IMR-90 (cell line): ENCODE measurements around the gene TRPC1. TPM values are rescaled to one million over a fixed set of nuclear protein-coding genes. Genes with fewer than 3 reads are reported as not detected.

Experiments used
- ATAC-seq: fragments of 200-7000 bp; cut with Tn5 transposase; 2 replicates; pipeline ENCODE4 v1.9.1; 2020; ENCODE audit warnings: low read depth, mild to moderate bottlenecking, moderate library complexity
- BruUV-seq: library from RNA; stranded (reverse); fragments of 400-500 nt; replicated peaks from 2 replicates; lab custom pipeline; 2021; lab: Mats Ljungman, UMichigan
- CTCF ChIA-PET: fragments of 300-600 bp; formaldehyde crosslinking; extraction: SDS; loops from one replicate; lab custom pipeline; 2021; ENCODE audit warnings: antibody characterized with exemption; lab: Yijun Ruan, JAX
- POLR2A ChIA-PET: fragments of 300-600 bp; sonication (Branson Sonifier 250); formaldehyde crosslinking; loops from one replicate; lab custom pipeline; 2022; ENCODE audit warnings: antibody characterized with exemption; ENCODE audit not compliant: unreplicated experiment; lab: Charles Lee
- DNase-seq: peaks from one replicate; pipeline ENCODE4 v3.0.0; 2013
- H2AFZ ChIP-seq: replicated peaks from 2 replicates; pipeline ENCODE3; 2013; ENCODE audit warnings: low read length, mild to moderate bottlenecking; ENCODE audit not compliant: poor library complexity
- H2AK5ac ChIP-seq: 2 replicates; pipeline ENCODE4 v1.6.1; 2013; ENCODE audit warnings: low read depth, low read length, inconsistent platforms
- H2AK9ac ChIP-seq: replicated peaks from 2 replicates; pipeline ENCODE3; 2013; ENCODE audit warnings: mild to moderate bottlenecking, low read depth, low read length, moderate library complexity; ENCODE audit not compliant: poor library complexity
- H2BK120ac ChIP-seq: 2 replicates; pipeline ENCODE4 v1.6.1; 2013; ENCODE audit warnings: low read depth, low read length, inconsistent platforms
- H2BK15ac ChIP-seq: 3 replicates; pipeline ENCODE4 v1.6.1; 2013; ENCODE audit warnings: low read depth, low read length, inconsistent platforms
- H2BK20ac ChIP-seq: 2 replicates; pipeline ENCODE4 v1.6.1; 2013; ENCODE audit warnings: low read depth, mild to moderate bottlenecking, inconsistent platforms, low read length, moderate library complexity
- H2BK5ac ChIP-seq: 2 replicates; pipeline ENCODE4 v1.6.1; 2013; ENCODE audit warnings: mild to moderate bottlenecking, low read depth, low read length, inconsistent platforms; ENCODE audit not compliant: poor library complexity, severe bottlenecking
- H3K14ac ChIP-seq: replicated peaks from 2 replicates; pipeline ENCODE4 v1.6.1; 2013; ENCODE audit warnings: low read depth, low read length, inconsistent platforms
- H3K18ac ChIP-seq: 2 replicates; pipeline ENCODE4 v1.6.1; 2013; ENCODE audit warnings: low read depth, low read length, control low read depth
- H3K23ac ChIP-seq: 2 replicates; pipeline ENCODE4 v1.6.1; 2013; ENCODE audit warnings: low read depth, low read length, inconsistent platforms
- H3K27ac ChIP-seq: 2 replicates; pipeline ENCODE4 v1.5.1; 2013; ENCODE audit warnings: mild to moderate bottlenecking, control low read depth, low read length; ENCODE audit not compliant: insufficient read depth
- H3K27me3 ChIP-seq: 2 replicates; pipeline ENCODE4 v1.6.1; 2013; ENCODE audit warnings: low read length; ENCODE audit not compliant: control insufficient read depth, insufficient read depth
- H3K36me3 ChIP-seq: 2 replicates; pipeline ENCODE4 v1.6.1; 2013; ENCODE audit warnings: low read length, mixed read lengths; ENCODE audit not compliant: control insufficient read depth, insufficient read depth
- H3K4ac ChIP-seq: 2 replicates; pipeline ENCODE4 v1.6.1; 2013; ENCODE audit warnings: low read depth, low read length, inconsistent platforms
- H3K4me1 ChIP-seq: 2 replicates; pipeline ENCODE4 v1.6.1; 2013; ENCODE audit warnings: low read length, mixed read lengths; ENCODE audit not compliant: control insufficient read depth, insufficient read depth
- H3K4me2 ChIP-seq: 2 replicates; pipeline ENCODE4 v1.6.1; 2013; ENCODE audit warnings: low read depth, mild to moderate bottlenecking, control low read depth, low read length, moderate library complexity
- H3K4me3 ChIP-seq: 2 replicates; pipeline ENCODE4 v1.5.1; 2013; ENCODE audit warnings: low read depth, mild to moderate bottlenecking, control low read depth, low read length, moderate library complexity; ENCODE audit not compliant: insufficient read depth
- H3K56ac ChIP-seq: 2 replicates; pipeline ENCODE4 v1.6.1; 2013; ENCODE audit warnings: low read length, inconsistent platforms; ENCODE audit not compliant: insufficient read depth; ENCODE audit errors: extremely low read depth
- H3K79me1 ChIP-seq, 2 experiments: 2 replicates each; pipeline ENCODE4 v1.6.1; 2013; ENCODE audit warnings: low read length in 2 of 2, inconsistent platforms in 1 of 2, low read depth in 1 of 2
- H3K9ac ChIP-seq: 2 replicates; pipeline ENCODE4 v1.6.1; 2013; ENCODE audit warnings: low read depth, low read length, control low read depth
- H3K9me1 ChIP-seq: 2 replicates; pipeline ENCODE4 v1.6.1; 2013; ENCODE audit warnings: low read length, inconsistent platforms; ENCODE audit not compliant: insufficient read depth
- H3K9me3 ChIP-seq: 2 replicates; pipeline ENCODE4 v1.6.1; 2013; ENCODE audit warnings: low read length; ENCODE audit not compliant: control insufficient read depth, insufficient read depth
- H4K20me1 ChIP-seq: 2 replicates; pipeline ENCODE4 v1.6.1; 2013; ENCODE audit warnings: low read length, inconsistent platforms; ENCODE audit not compliant: insufficient read depth
- H4K5ac ChIP-seq: 2 replicates; pipeline ENCODE4 v1.6.1; 2013; ENCODE audit warnings: mild to moderate bottlenecking, low read depth, low read length, control low read depth
- H4K8ac ChIP-seq, 2 experiments: 2 replicates each; pipeline ENCODE4 v1.6.1; 2013; ENCODE audit warnings: low read depth in 2 of 2, low read length in 2 of 2, control low read depth in 1 of 2, inconsistent platforms in 1 of 2
- H4K91ac ChIP-seq: 2 replicates; pipeline ENCODE4 v1.6.1; 2013; ENCODE audit warnings: low read depth, low read length, inconsistent platforms; ENCODE audit not compliant: insufficient read depth
- CEBPB ChIP-seq: IDR thresholded peaks from 2 replicates; pipeline ENCODE4 v1.6.1; 2012; ENCODE audit warnings: low read depth, low read length, improper control_type of control experiment
- WGBS, 2 experiments: methylation state at CpG; one replicate each; pipeline versions ENCODE4 v1.1.5 to v1.1.7; 2013; ENCODE audit warnings: missing lambda C conversion rate in 2 of 2; ENCODE audit not compliant: insufficient read length in 1 of 2; ENCODE audit errors: extremely low coverage in 2 of 2; 5-methylcytosine and 5-hydroxymethylcytosine counted together
- dilution Hi-C: fragments of 300-500 bp; cut with HindIII; formaldehyde crosslinking; loops from one replicate; pipeline ENCODE4 v1.14.3; 2018; ENCODE audit warnings: low sequenced_read_pairs; ENCODE audit not compliant: unreplicated experiment
- in situ Hi-C: fragments of 300-500 bp; cut with MboI; formaldehyde crosslinking; loops from 3 replicates; pipeline ENCODE4 v1.14.3; 2019; ENCODE audit warnings: low sequenced_read_pairs, inconsistent platforms, mixed read lengths
- intact Hi-C: fragments of 100-400 bp; cut with micrococcal nuclease; formaldehyde crosslinking; loops from 2 replicates; pipeline ENCODE4 v1.10.0; 2022
- polyA plus RNA-seq, 3 experiments: library from polyadenylated mRNA; depleted of rRNA; stranded (reverse); fragments of >200 nt; gene quantifications; 2 replicates each; pipeline ENCODE4 v1.2.3, GENCODE V29; 2012; ENCODE audit warnings: low replicate concordance in 1 of 3
- total RNA-seq: library from RNA; depleted of rRNA; stranded (reverse); fragments of >200 nt; gene quantifications from 2 replicates; pipeline ENCODE4 v1.2.3, GENCODE V29; 2012
- TF ChIP-seq, protein P1 (sequence below): conservative IDR thresholded peaks from 2 replicates; pipeline ENCODE4 v1.5.1; 2012; ENCODE audit warnings: mild to moderate bottlenecking, low read depth, low read length, improper control_type of control experiment

Gene TRPC1
- total and polyA plus RNA-seq, 2 of the 4 experiments (the other 2 are of a cell fraction) = 5.9 to 7.2 TPM

DNA sequence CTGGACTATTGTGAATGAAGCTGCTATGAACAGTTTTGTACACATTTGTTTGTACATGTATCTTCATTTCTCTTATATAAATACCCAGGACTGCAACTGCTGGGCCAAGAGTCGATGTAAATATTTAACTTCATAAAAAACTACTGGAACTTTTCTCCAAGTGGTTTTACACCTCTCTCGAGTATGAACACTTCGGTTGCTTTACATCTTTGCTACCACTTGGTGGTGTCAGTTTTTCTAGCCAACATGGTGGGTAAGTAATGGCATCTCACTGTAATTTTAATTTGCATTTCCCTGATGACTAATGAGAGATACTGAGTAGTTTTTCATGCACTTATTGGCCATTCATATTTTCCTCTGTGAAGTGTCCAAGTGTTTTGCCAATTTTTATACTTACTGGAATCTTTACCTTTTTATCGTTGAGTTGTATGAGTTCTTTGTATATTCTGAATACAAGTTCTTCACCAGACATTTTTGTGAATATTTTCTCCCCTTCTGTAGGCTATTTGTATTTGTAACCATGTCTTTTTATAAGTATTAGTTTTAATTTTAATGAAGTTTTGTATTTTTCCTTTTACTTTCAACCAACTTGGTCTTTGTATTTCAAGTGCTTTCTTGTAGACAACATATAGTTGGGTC is 120.6 kb downstream of the TRPC1 start:
- Histone ChIP-seq H3K36me3 (no peaks in the 10 kb centered on the region), H3K9me1 (no peaks in the 10 kb centered on the region), H3K18ac (no peak overlapping the region), H2AFZ (no peak overlapping the region), H3K27me3 (peaks cover 2% of the 10 kb centered on the region), H3K9ac (no peak overlapping the region), H2BK5ac (no peak overlapping the region), H3K23ac (no peak overlapping the region), H3K4me1 (no peaks in the 10 kb centered on the region), H4K91ac (no peak overlapping the region), H3K4ac (no peak overlapping the region), H2BK120ac (no peak overlapping the region), H4K8ac (no peak overlapping the region), H3K27ac (no peak overlapping the region), H3K9me3 (no peaks in the 10 kb centered on the region), H2AK5ac (no peak overlapping the region), H2BK15ac (no peak overlapping the region), H2BK20ac (no peak overlapping the region), H3K4me2 (no peak overlapping the region), H2AK9ac (no peak overlapping the region), H3K4me3 (no peak overlapping the region), H4K20me1 (no peaks in the 10 kb centered on the region), H3K14ac (no peak overlapping the region), H3K56ac (no peak overlapping the region), H4K5ac (no peak overlapping the region), H3K79me1 (no peaks in the 10 kb centered on the region)
- TF ChIP-seq, protein P1, sequence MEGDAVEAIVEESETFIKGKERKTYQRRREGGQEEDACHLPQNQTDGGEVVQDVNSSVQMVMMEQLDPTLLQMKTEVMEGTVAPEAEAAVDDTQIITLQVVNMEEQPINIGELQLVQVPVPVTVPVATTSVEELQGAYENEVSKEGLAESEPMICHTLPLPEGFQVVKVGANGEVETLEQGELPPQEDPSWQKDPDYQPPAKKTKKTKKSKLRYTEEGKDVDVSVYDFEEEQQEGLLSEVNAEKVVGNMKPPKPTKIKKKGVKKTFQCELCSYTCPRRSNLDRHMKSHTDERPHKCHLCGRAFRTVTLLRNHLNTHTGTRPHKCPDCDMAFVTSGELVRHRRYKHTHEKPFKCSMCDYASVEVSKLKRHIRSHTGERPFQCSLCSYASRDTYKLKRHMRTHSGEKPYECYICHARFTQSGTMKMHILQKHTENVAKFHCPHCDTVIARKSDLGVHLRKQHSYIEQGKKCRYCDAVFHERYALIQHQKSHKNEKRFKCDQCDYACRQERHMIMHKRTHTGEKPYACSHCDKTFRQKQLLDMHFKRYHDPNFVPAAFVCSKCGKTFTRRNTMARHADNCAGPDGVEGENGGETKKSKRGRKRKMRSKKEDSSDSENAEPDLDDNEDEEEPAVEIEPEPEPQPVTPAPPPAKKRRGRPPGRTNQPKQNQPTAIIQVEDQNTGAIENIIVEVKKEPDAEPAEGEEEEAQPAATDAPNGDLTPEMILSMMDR = peak; percentile 35
- TF ChIP-seq CEBPB = no peak
- DNase-seq (peak; percentile 38), ATAC-seq (peak; percentile 49; the same call in 1 of the 2 replicates)
- ChIA-PET CTCF (interaction anchor here (0.6 to 1.1 kb wide), 2 partner anchors 10 to 132 kb away, joined by 3 read pairs; no protein-coding TSS in a partner anchor), POLR2A (no interaction called here)
- intact Hi-C loops = no loop called here
- dilution Hi-C loops = no loop called here
- in situ Hi-C loops = no loop called here
- no TSS peak for BruUV-seq
- no CpG with 5 or more reads among the region's 4 CpGs for WGBS, 2 experiments
